H1 (cell line): ENCODE results near the gene ARHGEF25.

Experiments used
- KDM5A ChIP-seq: fragments of 200-600 bp; IDR thresholded peaks from 2 replicates; pipeline ENCODE4 v1.7.1; 2012; ENCODE audit warnings: mild to moderate bottlenecking, low read length, inconsistent platforms, mixed read lengths
- POLR2A ChIP-seq, 2 experiments: IDR thresholded peaks; 1 replicate in 1 of 2; 2 replicates in 1 of 2; pipeline ENCODE4 v1.6.1; 2011; ENCODE audit warnings: low read depth in 2 of 2, low read length in 2 of 2, mild to moderate bottlenecking in 2 of 2; ENCODE audit errors: control extremely low read depth in 1 of 2
- RBBP5 ChIP-seq: IDR thresholded peaks from 2 replicates; pipeline ENCODE4 v1.7.1; 2012; ENCODE audit warnings: low read depth, mild to moderate bottlenecking, inconsistent platforms, low read length, moderate library complexity, borderline replicate concordance
- SIRT6 ChIP-seq: IDR thresholded peaks from one replicate; pipeline ENCODE4 v1.7.1; 2012; ENCODE audit warnings: low read length, inconsistent platforms
- TCF12 ChIP-seq: IDR thresholded peaks from 2 replicates; pipeline ENCODE4 v1.6.1; 2011; ENCODE audit warnings: low read depth, mild to moderate bottlenecking, low read length
- YY1 ChIP-seq: IDR thresholded peaks from 2 replicates; pipeline ENCODE4 v1.6.1; 2011; ENCODE audit warnings: low read depth, mild to moderate bottlenecking, low read length
- ZNF274 ChIP-seq: IDR thresholded peaks from 2 replicates; pipeline ENCODE4 v1.7.0; 2012; ENCODE audit warnings: low read length, borderline replicate concordance; ENCODE audit errors: extremely low read depth
- TF ChIP-seq, protein P1 (sequence below), 3 experiments: IDR thresholded peaks; 1 replicate in 2 of 3; 2 replicates in 1 of 3; pipeline versions ENCODE4 v1.5.1 to v1.6.1; 2011; ENCODE audit warnings: low read length in 3 of 3, mild to moderate bottlenecking in 3 of 3, inconsistent platforms in 2 of 3, low read depth in 1 of 3, moderate library complexity in 1 of 3; ENCODE audit not compliant: insufficient read depth in 1 of 3; ENCODE audit errors: control extremely low read depth in 1 of 3
- TF ChIP-seq, protein P2 (sequence below): IDR thresholded peaks from 2 replicates; pipeline ENCODE4 v1.6.1; 2012; ENCODE audit warnings: inconsistent platforms

DNA sequence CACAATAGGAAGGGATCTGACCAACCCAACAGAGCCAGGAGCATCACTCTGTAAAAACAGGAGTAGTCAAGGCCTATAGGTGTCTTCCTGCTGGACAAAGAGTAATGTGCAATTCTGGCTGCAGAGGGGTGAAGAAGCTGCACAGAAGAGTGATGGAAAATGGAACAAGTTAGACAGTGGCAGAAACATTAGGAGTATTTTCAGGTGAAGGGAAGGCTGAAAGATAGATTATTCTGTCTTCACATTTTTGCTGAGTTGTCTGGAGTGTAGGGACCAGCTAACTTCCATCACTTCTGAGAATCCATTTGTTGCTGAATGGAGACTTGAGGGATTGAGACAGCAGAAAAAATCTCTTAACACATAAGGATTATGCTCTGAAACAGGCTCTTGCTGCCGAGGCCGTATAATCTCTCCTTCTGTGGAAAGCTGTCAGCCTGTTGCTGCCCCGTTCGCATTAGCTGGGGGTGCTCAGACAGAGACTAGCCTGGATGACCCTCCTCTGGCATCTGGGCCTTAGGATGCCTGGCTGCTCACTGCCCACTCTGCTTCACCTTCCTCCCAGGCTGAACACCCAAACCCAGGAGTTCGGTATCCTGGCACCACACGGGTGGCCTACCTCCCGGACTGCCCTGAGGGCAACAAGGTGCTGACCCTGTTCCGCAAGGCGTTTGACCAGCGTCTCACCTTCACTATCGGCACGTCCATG lies 3.1 kb upstream of the ARHGEF25 start:
- TF ChIP-seq POLR2A (IDR thresholded peaks at IDR 0.05; ENCODE audit: control extremely low read depth in 1 of 2, low read depth in 2 of 2, low read length in 2 of 2) (no peak), RBBP5 (no peak), ZNF274 (no peak), KDM5A (no peak), TCF12 (no peak), YY1 (no peak), SIRT6 (no peak)
- TF ChIP-seq, protein P1, sequence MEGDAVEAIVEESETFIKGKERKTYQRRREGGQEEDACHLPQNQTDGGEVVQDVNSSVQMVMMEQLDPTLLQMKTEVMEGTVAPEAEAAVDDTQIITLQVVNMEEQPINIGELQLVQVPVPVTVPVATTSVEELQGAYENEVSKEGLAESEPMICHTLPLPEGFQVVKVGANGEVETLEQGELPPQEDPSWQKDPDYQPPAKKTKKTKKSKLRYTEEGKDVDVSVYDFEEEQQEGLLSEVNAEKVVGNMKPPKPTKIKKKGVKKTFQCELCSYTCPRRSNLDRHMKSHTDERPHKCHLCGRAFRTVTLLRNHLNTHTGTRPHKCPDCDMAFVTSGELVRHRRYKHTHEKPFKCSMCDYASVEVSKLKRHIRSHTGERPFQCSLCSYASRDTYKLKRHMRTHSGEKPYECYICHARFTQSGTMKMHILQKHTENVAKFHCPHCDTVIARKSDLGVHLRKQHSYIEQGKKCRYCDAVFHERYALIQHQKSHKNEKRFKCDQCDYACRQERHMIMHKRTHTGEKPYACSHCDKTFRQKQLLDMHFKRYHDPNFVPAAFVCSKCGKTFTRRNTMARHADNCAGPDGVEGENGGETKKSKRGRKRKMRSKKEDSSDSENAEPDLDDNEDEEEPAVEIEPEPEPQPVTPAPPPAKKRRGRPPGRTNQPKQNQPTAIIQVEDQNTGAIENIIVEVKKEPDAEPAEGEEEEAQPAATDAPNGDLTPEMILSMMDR (IDR thresholded peaks at IDR 0.05; ENCODE audit: control extremely low read depth in 1 of 3, insufficient read depth in 1 of 3, low read depth in 1 of 3, low read length in 3 of 3), result no peak
- TF ChIP-seq, protein P2, sequence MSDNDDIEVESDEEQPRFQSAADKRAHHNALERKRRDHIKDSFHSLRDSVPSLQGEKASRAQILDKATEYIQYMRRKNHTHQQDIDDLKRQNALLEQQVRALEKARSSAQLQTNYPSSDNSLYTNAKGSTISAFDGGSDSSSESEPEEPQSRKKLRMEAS, result no peak
